ENCODE measurements around the gene CDH6.

The CDH6 gene

GRCh38 chr5:31250201-31250600 is 56.7 kb downstream of the CDH6 start:
- no peak for DNase-seq (ENCODE audit: low read depth in 3 of 3)

- DNase-seq (ENCODE audit: low read depth in 3 of 3): no peak
Measured at GRCh38 chr5:31251032-31251431, 57.5 kb downstream of the CDH6 start.

- DNase-seq (ENCODE audit: low read depth in 3 of 3): no peak
Measured at GRCh38 chr5:31255041-31255440, 61.6 kb downstream of the CDH6 start.

- DNase-seq (ENCODE audit: low read depth in 3 of 3): no peak
Measured at GRCh38 chr5:31268256-31268655, 74.8 kb downstream of the CDH6 start.

GRCh38 chr5:31268686-31269085 is 75.2 kb downstream of the CDH6 start:
- no peak for DNase-seq (ENCODE audit: low read depth in 3 of 3)

- DNase-seq (ENCODE audit: low read depth in 3 of 3): no peak
Measured at GRCh38 chr5:31269259-31269658, 75.8 kb downstream of the CDH6 start.

GRCh38 chr5:31270396-31270795 is 76.9 kb downstream of the CDH6 start:
- DNase-seq (ENCODE audit: low read depth in 3 of 3): no peak

GRCh38 chr5:31271567-31271966 is 78.1 kb downstream of the CDH6 start:
- no peak for DNase-seq (ENCODE audit: low read depth in 3 of 3)

- DNase-seq (ENCODE audit: low read depth in 3 of 3): no peak
Measured at GRCh38 chr5:31273161-31273560, 79.7 kb downstream of the CDH6 start.

- DNase-seq (ENCODE audit: low read depth in 3 of 3): no peak
Measured at GRCh38 chr5:31273631-31274378, 80.3 kb downstream of the CDH6 start.

- DNase-seq (ENCODE audit: low read depth in 3 of 3): no peak
Measured at GRCh38 chr5:31280210-31280609, 86.7 kb downstream of the CDH6 start.

GRCh38 chr5:31283326-31283725 is 89.8 kb downstream of the CDH6 start:
- no peak for DNase-seq (ENCODE audit: low read depth in 3 of 3)

- no peak for DNase-seq (ENCODE audit: low read depth in 3 of 3)
Measured at GRCh38 chr5:31285025-31285424, 91.5 kb downstream of the CDH6 start.

GRCh38 chr5:31287985-31288384 is 94.5 kb downstream of the CDH6 start:
- no peak for DNase-seq (ENCODE audit: low read depth in 3 of 3)

- DNase-seq (ENCODE audit: low read depth in 3 of 3): no peak
Measured at GRCh38 chr5:31289429-31289828, 95.9 kb downstream of the CDH6 start.

GRCh38 chr5:31291323-31291854 is 97.9 kb downstream of the CDH6 start:
- no peak for DNase-seq (ENCODE audit: low read depth in 3 of 3)

GRCh38 chr5:31300501-31300900 is 107.0 kb downstream of the CDH6 start:
- no peak for DNase-seq (ENCODE audit: low read depth in 3 of 3)

GRCh38 chr5:31301833-31302232 is 108.3 kb downstream of the CDH6 start:
- DNase-seq (ENCODE audit: low read depth in 3 of 3): no peak

GRCh38 chr5:31303688-31304087 is 110.2 kb downstream of the CDH6 start:
- no peak for DNase-seq (ENCODE audit: low read depth in 3 of 3)

GRCh38 chr5:31317665-31318064 is 124.2 kb downstream of the CDH6 start:
- DNase-seq (ENCODE audit: low read depth in 3 of 3): no peak

- no peak for DNase-seq (ENCODE audit: low read depth in 3 of 3)
Measured at GRCh38 chr5:31319335-31319734, 125.8 kb downstream of the CDH6 start.

GRCh38 chr5:31322946-31323345 is 129.5 kb downstream of the CDH6 start:
- DNase-seq (ENCODE audit: low read depth in 3 of 3): no peak

GRCh38 chr5:31324842-31325241 is 131.4 kb downstream of the CDH6 start:
- no peak for DNase-seq (ENCODE audit: low read depth in 3 of 3)

Data from stimulated activated CD4-positive, alpha-beta T cell treated with anti-CD3 and anti-CD28 coated beads, TNF-alpha, amount 100 ng/mL, for 24 hours (primary cell).